HepG2 (cell line): ENCODE data around the gene KANSL1L. TPM values are rescaled to one million over a fixed set of nuclear protein-coding genes. Genes with fewer than 3 reads are reported as not detected.

ENCODE experiments used
- ATAC-seq: fragments of 200-7000 bp; cut with Tn5 transposase; 3 replicates; pipeline ENCODE4 v1.9.1; 2020; ENCODE audit warnings: mild to moderate bottlenecking, moderate library complexity
- Bru-seq: library from RNA; stranded (reverse); fragments of 400-500 nt; gene quantifications from one replicate; lab custom pipeline; 2021; lab: Mats Ljungman, UMichigan
- BruChase-seq, 2 experiments: library from RNA; stranded (reverse); fragments of 400-500 nt; gene quantifications; one replicate each; lab custom pipeline; 2021; lab: Mats Ljungman, UMichigan
- BruUV-seq: library from RNA; stranded (reverse); fragments of 400-500 nt; replicated peaks from 2 replicates; lab custom pipeline; 2021; lab: Mats Ljungman, UMichigan
- CTCF ChIA-PET: fragments of 300-600 bp; formaldehyde crosslinking; extraction: SDS; loops from one replicate; lab custom pipeline; 2021; ENCODE audit warnings: low total read pairs, inconsistent platforms, low intra/inter-chr PET ratio; lab: Yijun Ruan, JAX
- POLR2A ChIA-PET: fragments of 350-600 bp; sonication (Branson Sonifier 250); formaldehyde crosslinking; loops from one replicate; lab custom pipeline; 2020; ENCODE audit warnings: antibody characterized with exemption, inconsistent platforms; lab: Yijun Ruan, JAX
- DNase-seq: peaks from one replicate; pipeline ENCODE4 v3.0.0-alpha.2; 2015; ENCODE audit warnings: low spot score
- FAIRE-seq: peaks from 3 replicates; lab custom pipeline; 2011; peaks lifted over from hg19 to GRCh38; lab: Jason Lieb, UNC
- H2AFZ ChIP-seq: one replicate; pipeline ENCODE4 v1.6.1; 2011; ENCODE audit warnings: low read length, inconsistent platforms
- H3K27ac ChIP-seq: fragments of 300-600 bp; 3 replicates; pipeline ENCODE4 v1.8.0; 2011; ENCODE audit warnings: mixed run types, mild to moderate bottlenecking, mixed read lengths, low read length, inconsistent platforms; ENCODE audit not compliant: insufficient read depth; ENCODE audit errors: extremely low read length
- H3K27me3 ChIP-seq, 2 experiments: fragments of 200-600 bp in 1 of 2; 2 replicates in 1 of 2; 3 replicates in 1 of 2; pipeline versions ENCODE4 v1.6.0 to v1.8.0; 2011; ENCODE audit warnings: low read length in 2 of 2, mild to moderate bottlenecking in 2 of 2, moderate library complexity in 2 of 2, inconsistent platforms in 1 of 2; ENCODE audit not compliant: insufficient read depth in 2 of 2, control insufficient read depth in 1 of 2
- H3K36me3 ChIP-seq, 2 experiments: fragments of 200-600 bp in 1 of 2; replicated peaks in 1 of 2; 2 replicates in 1 of 2; 3 replicates in 1 of 2; pipeline versions ENCODE4 v1.5.1 to v1.8.0; 2011; ENCODE audit warnings: low read length in 2 of 2, inconsistent platforms in 1 of 2; ENCODE audit not compliant: insufficient read depth in 2 of 2, control insufficient read depth in 1 of 2
- H3K4me1 ChIP-seq: 2 replicates; pipeline ENCODE4 v1.5.1; 2012; ENCODE audit warnings: low read length, inconsistent platforms; ENCODE audit not compliant: insufficient read depth
- H3K4me2 ChIP-seq: 2 replicates; pipeline ENCODE4 v1.6.0; 2011; ENCODE audit warnings: low read depth, low read length, inconsistent platforms
- H3K4me3 ChIP-seq, 3 experiments: fragments of 200-600 bp in 1 of 3; sonication (generic), shearing (Covaris generic) in 1 of 3; replicated peaks in 1 of 3; 2 replicates each; pipeline ENCODE4 v1.5.1; 2011 to 2016; ENCODE audit warnings: low read length in 3 of 3, inconsistent platforms in 2 of 3, low read depth in 2 of 3, mild to moderate bottlenecking in 2 of 3, control low read depth in 1 of 3, mixed read lengths in 1 of 3; ENCODE audit not compliant: insufficient read depth in 1 of 3
- H3K79me2 ChIP-seq: one replicate; pipeline ENCODE4 v1.6.1; 2011; ENCODE audit warnings: low read length, inconsistent platforms; ENCODE audit not compliant: insufficient read depth
- H3K9ac ChIP-seq: 2 replicates; pipeline ENCODE4 v1.6.0; 2011; ENCODE audit warnings: mild to moderate bottlenecking, low read depth, low read length, inconsistent platforms; ENCODE audit not compliant: insufficient read depth
- H3K9me3 ChIP-seq: 2 replicates; pipeline ENCODE4 v1.5.1; 2012; ENCODE audit warnings: mild to moderate bottlenecking, low read length
- H4K20me1 ChIP-seq: 2 replicates; pipeline ENCODE4 v1.6.0; 2011; ENCODE audit warnings: inconsistent platforms, mild to moderate bottlenecking, low read length, moderate library complexity; ENCODE audit not compliant: insufficient read depth
- HIVEP1 ChIP-seq: sonication (generic); formaldehyde crosslinking; IDR thresholded peaks from 2 replicates; pipeline ENCODE4 v1.4.0; 2020; ENCODE audit warnings: mild to moderate bottlenecking, missing genetic modification reagents
- NCOA2 ChIP-seq: sonication (generic); formaldehyde crosslinking; IDR thresholded peaks from 2 replicates; pipeline ENCODE4 v1.8.0; 2022; ENCODE audit warnings: inconsistent platforms
- NFIB ChIP-seq: sonication (generic); formaldehyde crosslinking; IDR thresholded peaks from 2 replicates; pipeline ENCODE4 v1.9.0; 2021; ENCODE audit warnings: missing genetic modification reagents, mild to moderate bottlenecking, borderline replicate concordance
- RXRA ChIP-seq: sonication (generic); formaldehyde crosslinking; IDR thresholded peaks from 2 replicates; pipeline ENCODE4 v1.5.1; 2020; ENCODE audit warnings: missing genetic modification reagents
- ZBTB34 ChIP-seq: sonication (generic); formaldehyde crosslinking; IDR thresholded peaks from 2 replicates; pipeline ENCODE4 v1.8.0; 2022; ENCODE audit warnings: mild to moderate bottlenecking, missing genetic modification reagents
- ZFP36L2 ChIP-seq: sonication (generic); formaldehyde crosslinking; IDR thresholded peaks from 2 replicates; pipeline ENCODE4 v1.4.0; 2020; ENCODE audit warnings: missing genetic modification reagents
- ZNF724P ChIP-seq: sonication (generic); formaldehyde crosslinking; IDR thresholded peaks from 2 replicates; pipeline ENCODE4 v1.8.0; 2022; ENCODE audit warnings: missing genetic modification reagents, borderline replicate concordance
- ZSCAN12 ChIP-seq: sonication (generic); formaldehyde crosslinking; IDR thresholded peaks from 2 replicates; pipeline ENCODE4 v1.9.0; 2021; ENCODE audit warnings: mild to moderate bottlenecking, missing genetic modification reagents
- WGBS: methylation state at CpG from one replicate; pipeline ENCODE4 v1.1.6; 2017; ENCODE audit warnings: low lambda C conversion rate; 5-methylcytosine and 5-hydroxymethylcytosine counted together
- in situ Hi-C: cut with HindIII; loops from 2 replicates; pipeline ENCODE4 v1.10.0; 2017; ENCODE audit warnings: low pct_unique_long_range_greater_than_20kb; ENCODE audit not compliant: extremely low pct_ligation_motif_present
- intact Hi-C: fragments of 100-400 bp; cut with micrococcal nuclease; formaldehyde crosslinking; loops from one replicate; pipeline ENCODE4 v1.10.0; 2022; ENCODE audit not compliant: unreplicated experiment
- long read RNA-seq, 2 experiments: library from RNA in 1 of 2; library from polyadenylated mRNA in 1 of 2; stranded (forward) in 1 of 2; unstranded in 1 of 2; transcript quantifications; one replicate each; pipeline ENCODE4 v2.0.0, GENCODE V29; 2019 to 2022
- polyA minus RNA-seq, 3 experiments: library from RNA; depleted of rRNA, polyadenylated mRNA; stranded (reverse); fragments of >200 nt; gene quantifications; 2 replicates each; pipeline ENCODE4 v1.2.3, GENCODE V29; 2011; ENCODE audit warnings: low replicate concordance in 1 of 3
- polyA plus RNA-seq, 8 experiments: library from polyadenylated mRNA; depleted of rRNA in 3 of 8; stranded (reverse) in 7 of 8; unstranded in 1 of 8; fragments of >200 nt; fragmentation: Illumina TruSeq in 4 of 8; extraction: Trizol in 4 of 8; gene quantifications; 2 replicates each; pipeline versions ENCODE4 v1.2.1 to v1.2.3, GENCODE V29; 2011 to 2016; ENCODE audit warnings: low read depth in 4 of 8, missing spikeins in 1 of 8, mixed read lengths in 1 of 8; ENCODE audit not compliant: insufficient read depth in 1 of 8
- total RNA-seq, 5 experiments: library from RNA; depleted of rRNA; stranded (reverse); fragments of >200 nt; fragmentation: Illumina TruSeq; extraction: Trizol; gene quantifications; 2 replicates each; pipeline ENCODE4 v1.2.3, GENCODE V29; 2016; ENCODE audit warnings: low read depth in 1 of 5
- TF ChIP-seq, protein P1 (sequence below): sonication (generic); formaldehyde crosslinking; IDR thresholded peaks from 2 replicates; pipeline ENCODE4 v1.5.0; 2020; ENCODE audit warnings: mild to moderate bottlenecking, missing genetic modification reagents, moderate library complexity

Gene KANSL1L, protein sequence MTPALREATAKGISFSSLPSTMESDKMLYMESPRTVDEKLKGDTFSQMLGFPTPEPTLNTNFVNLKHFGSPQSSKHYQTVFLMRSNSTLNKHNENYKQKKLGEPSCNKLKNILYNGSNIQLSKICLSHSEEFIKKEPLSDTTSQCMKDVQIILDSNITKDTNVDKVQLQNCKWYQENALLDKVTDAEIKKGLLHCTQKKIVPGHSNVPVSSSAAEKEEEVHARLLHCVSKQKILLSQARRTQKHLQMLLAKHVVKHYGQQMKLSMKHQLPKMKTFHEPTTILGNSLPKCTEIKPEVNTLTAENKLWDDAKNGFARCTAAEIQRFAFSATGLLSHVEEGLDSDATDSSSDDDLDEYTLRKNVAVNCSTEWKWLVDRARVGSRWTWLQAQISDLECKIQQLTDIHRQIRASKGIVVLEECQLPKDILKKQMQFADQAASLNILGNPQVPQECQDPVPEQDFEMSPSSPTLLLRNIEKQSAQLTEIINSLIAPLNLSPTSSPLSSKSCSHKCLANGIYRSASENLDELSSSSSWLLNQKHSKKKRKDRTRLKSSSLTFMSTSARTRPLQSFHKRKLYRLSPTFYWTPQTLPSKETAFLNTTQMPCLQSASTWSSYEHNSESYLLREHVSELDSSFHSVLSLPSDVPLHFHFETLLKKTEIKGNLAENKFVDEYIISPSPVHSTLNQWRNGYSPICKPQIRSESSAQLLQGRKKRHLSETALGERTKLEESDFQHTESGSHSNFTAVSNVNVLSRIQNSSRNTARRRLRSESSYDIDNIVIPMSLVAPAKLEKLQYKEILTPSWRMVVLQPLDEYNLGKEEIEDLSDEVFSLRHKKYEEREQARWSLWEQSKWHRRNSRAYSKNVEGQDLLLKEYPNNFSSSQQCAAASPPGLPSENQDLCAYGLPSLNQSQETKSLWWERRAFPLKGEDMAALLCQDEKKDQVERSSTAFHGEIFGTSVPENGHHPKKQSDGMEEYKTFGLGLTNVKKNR
- total RNA-seq (2016; rRNA removed; fragmentation: Illumina TruSeq; extraction: Trizol) = 9.8 and 10.3 TPM in 2 replicates
- 35.1 and 38.9 TPM in 2 replicates for total RNA-seq (2016; cell fraction: cytosol; rRNA removed; fragmentation: Illumina TruSeq; extraction: Trizol; ENCODE audit: low read depth)
- total RNA-seq (2016; cell fraction: insoluble cytoplasmic fraction; rRNA removed; fragmentation: Illumina TruSeq; extraction: Trizol) = 8.9 and 10.1 TPM in 2 replicates
- total RNA-seq (2016; cell fraction: membrane; rRNA removed; fragmentation: Illumina TruSeq; extraction: Trizol) = 23.3 and 30.6 TPM in 2 replicates
- total RNA-seq (2016; cell fraction: nucleus; rRNA removed; fragmentation: Illumina TruSeq; extraction: Trizol) = 16.6 and 16.9 TPM in 2 replicates
- polyA plus RNA-seq (2011; rRNA removed) = 4.8 and 5.4 TPM in 2 replicates
- polyA plus RNA-seq (2011; cell fraction: cytosol; rRNA removed) = 2.0 and 2.5 TPM in 2 replicates
- polyA plus RNA-seq (2011; cell fraction: nucleus; rRNA removed) = 5.7 and 6.3 TPM in 2 replicates
- polyA plus RNA-seq (2012) = 4.7 and 4.9 TPM in 2 replicates
- polyA plus RNA-seq (2016; cell fraction: cytosol; fragmentation: Illumina TruSeq; extraction: Trizol; ENCODE audit: low read depth) = 0.44 and 0.53 TPM in 2 replicates
- 4.5 and 5.3 TPM in 2 replicates for polyA plus RNA-seq (2016; cell fraction: insoluble cytoplasmic fraction; fragmentation: Illumina TruSeq; extraction: Trizol; ENCODE audit: low read depth)
- 1.1 and 1.2 TPM in 2 replicates for polyA plus RNA-seq (2016; cell fraction: membrane; fragmentation: Illumina TruSeq; extraction: Trizol; ENCODE audit: low read depth)
- 8.8 and 11.2 TPM in 2 replicates for polyA plus RNA-seq (2016; cell fraction: nucleus; fragmentation: Illumina TruSeq; extraction: Trizol; ENCODE audit: insufficient read depth, low read depth)
- polyA minus RNA-seq (2011; rRNA and poly(A)+ RNA removed; ENCODE audit: low replicate concordance) = 3.5 and 5.5 TPM in 2 replicates
- 7.0 and 8.4 TPM in 2 replicates for polyA minus RNA-seq (2011; cell fraction: cytosol; rRNA and poly(A)+ RNA removed)
- 34.2 and 38.8 TPM in 2 replicates for polyA minus RNA-seq (2011; cell fraction: nucleus; rRNA and poly(A)+ RNA removed)
- Bru-seq, nascent RNA = percentile 69 among the genes with signal in this experiment
- percentile 53 among the genes with signal in this experiment for BruChase-seq, experiment 1, labeled RNA remaining after a 6-hour chase
- BruChase-seq, experiment 2, labeled RNA remaining after a 2-hour chase = percentile 67 among the genes with signal in this experiment
- long read RNA-seq, experiment 1 = 0 reads
- long read RNA-seq, experiment 2, partial matches to known transcripts = 2 of 6 reads
- long read RNA-seq, experiment 2, other reads (novel, unspliced or antisense) = 4 of 6 reads

- BruUV-seq = TSS peak; percentile 85
- peak; percentile 90 for DNase-seq
- in situ Hi-C loops (no loop called here), intact Hi-C loops (loop anchor here (5.0 kb wide), 1 partner anchor 59 kb away; no protein-coding TSS in a partner anchor)
- Histone ChIP-seq H3K4me1 (peaks cover 25% of the 10 kb centered on the region), H3K79me2 (peaks cover 18% of the 10 kb centered on the region), H3K27ac (peak within 1 kb of the TSS; percentile 97), H3K36me3 (no peaks in the 10 kb centered on the region), H3K4me2 (peak within 1 kb of the TSS; percentile 97), H2AFZ (peak within 1 kb of the TSS; percentile 79), H3K9ac (peak within 1 kb of the TSS; percentile 98), H3K9me3 (no peaks in the 10 kb centered on the region), H3K4me3 (peak within 1 kb of the TSS; percentile 94 to 99 (median 97)), H4K20me1 (no peaks in the 10 kb centered on the region), H3K27me3 (no peaks in the 10 kb centered on the region; a peak in 2 of 5 replicates)
- WGBS = 1% methylated on average over 55 of the region's 67 CpGs
- POLR2A ChIA-PET = interaction anchor here (0.7 to 1.7 kb wide), 12 partner anchors 9 to 1917 kb away, joined by 3 to 12 read pairs (median 4); partner anchors contain the start of gene IDH1
- no peak for FAIRE-seq
- peak; percentile 90 for ATAC-seq
- CTCF ChIA-PET = no interaction called here
- TF ChIP-seq RXRA = no peak
- TF ChIP-seq NCOA2 (CRISPR knock-in tag) = no peak; the same call in 1 of the 2 replicates
- TF ChIP-seq ZSCAN12 = peak; percentile 58; the same call in 1 of the 2 replicates
- TF ChIP-seq, protein P1, sequence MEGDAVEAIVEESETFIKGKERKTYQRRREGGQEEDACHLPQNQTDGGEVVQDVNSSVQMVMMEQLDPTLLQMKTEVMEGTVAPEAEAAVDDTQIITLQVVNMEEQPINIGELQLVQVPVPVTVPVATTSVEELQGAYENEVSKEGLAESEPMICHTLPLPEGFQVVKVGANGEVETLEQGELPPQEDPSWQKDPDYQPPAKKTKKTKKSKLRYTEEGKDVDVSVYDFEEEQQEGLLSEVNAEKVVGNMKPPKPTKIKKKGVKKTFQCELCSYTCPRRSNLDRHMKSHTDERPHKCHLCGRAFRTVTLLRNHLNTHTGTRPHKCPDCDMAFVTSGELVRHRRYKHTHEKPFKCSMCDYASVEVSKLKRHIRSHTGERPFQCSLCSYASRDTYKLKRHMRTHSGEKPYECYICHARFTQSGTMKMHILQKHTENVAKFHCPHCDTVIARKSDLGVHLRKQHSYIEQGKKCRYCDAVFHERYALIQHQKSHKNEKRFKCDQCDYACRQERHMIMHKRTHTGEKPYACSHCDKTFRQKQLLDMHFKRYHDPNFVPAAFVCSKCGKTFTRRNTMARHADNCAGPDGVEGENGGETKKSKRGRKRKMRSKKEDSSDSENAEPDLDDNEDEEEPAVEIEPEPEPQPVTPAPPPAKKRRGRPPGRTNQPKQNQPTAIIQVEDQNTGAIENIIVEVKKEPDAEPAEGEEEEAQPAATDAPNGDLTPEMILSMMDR (CRISPR knock-in tag) = 0 out of 2 replicates have a peak, but pooled peaks have one; percentile 2
- TF ChIP-seq HIVEP1 (CRISPR knock-in tag) = peak; percentile 91
- no peak for TF ChIP-seq ZBTB34
- no peak for TF ChIP-seq NFIB (CRISPR knock-in tag)
- TF ChIP-seq ZNF724P = no peak
- TF ChIP-seq ZFP36L2 (CRISPR knock-in tag) = no peak
Observed at GRCh38 chr2:210171309-210172218, at the start of gene KANSL1L. KANSL1L (minus strand) TSS chr2:210171409; CDS start chr2:210154582, 16,827 bp downstream.
